GM23338 (cell line): Measurements from ENCODE around the gene LIPG.

Source experiments
- CREB1 ChIP-seq: fragments of 250-450 bp; sonication (Bioruptor Pico); IDR thresholded peaks from 2 replicates; pipeline ENCODE4 v1.5.0; 2020; ENCODE audit warnings: low read depth, mild to moderate bottlenecking, moderate library complexity
- CTCF ChIP-seq, 2 experiments: fragments of 200-600 bp in 1 of 2; sonication (generic) in 1 of 2; conservative IDR thresholded peaks; 2 replicates each; pipeline versions ENCODE4 v1.5.1 to v1.6.1; 2016 to 2017; ENCODE audit warnings: antibody characterized with exemption in 2 of 2, low read depth in 2 of 2, mild to moderate bottlenecking in 2 of 2, moderate library complexity in 1 of 2
- EZH2 ChIP-seq: fragments of 200-600 bp; sonication (generic); IDR thresholded peaks from one replicate; pipeline ENCODE4 v1.8.0; 2017; ENCODE audit warnings: antibody characterized with exemption, mild to moderate bottlenecking, low read depth; ENCODE audit not compliant: unreplicated experiment
- POLR2AphosphoS5 ChIP-seq: IDR thresholded peaks from 2 replicates; pipeline ENCODE4 v1.6.1; 2016; ENCODE audit warnings: antibody characterized with exemption, low read depth
- REST ChIP-seq: IDR thresholded peaks from one replicate; pipeline ENCODE4 v1.6.1; 2018; ENCODE audit warnings: antibody characterized with exemption; ENCODE audit not compliant: unreplicated experiment

- TF ChIP-seq CTCF (conservative IDR thresholded peaks at IDR 0.05; ENCODE audit: low read depth in 2 of 2) (no peak), REST (no peak), CREB1 (no peak), POLR2AphosphoS5 (no peak), EZH2 (no peak)
These were observed 22.5 kb downstream of the LIPG start for GRCh38 chr18:49584394-49584793.
